KMS-11 (cell line): ENCODE data around the gene CFAP73.
"Not testable (repeated sequence)": the region's sequence is repeated elsewhere in the genome, so short reads cannot be mapped to it uniquely, and the experiment has no call there.

ENCODE experiments used
- H2AFZ ChIP-seq: fragments of 200-600 bp; sonication (generic); 2 replicates; pipeline ENCODE4 v1.6.1; 2016; ENCODE audit warnings: antibody characterized with exemption, mixed run types, low read depth
- H3K27ac ChIP-seq: fragments of 200-600 bp; sonication (generic); 2 replicates; pipeline ENCODE4 v1.6.1; 2016; ENCODE audit warnings: mild to moderate bottlenecking, mixed run types
- H3K27me3 ChIP-seq: fragments of 200-600 bp; sonication (generic); 2 replicates; pipeline ENCODE4 v1.6.1; 2017; ENCODE audit warnings: mild to moderate bottlenecking, low read depth, mixed run types, moderate library complexity; ENCODE audit not compliant: insufficient read depth
- H3K36me3 ChIP-seq: fragments of 200-600 bp; sonication (generic); 2 replicates; pipeline ENCODE4 v1.6.1; 2017; ENCODE audit warnings: mild to moderate bottlenecking, mixed run types; ENCODE audit not compliant: insufficient read depth
- H3K4me1 ChIP-seq: fragments of 200-600 bp; sonication (generic); 2 replicates; pipeline ENCODE4 v1.6.1; 2016; ENCODE audit warnings: mild to moderate bottlenecking, low read depth, mixed run types; ENCODE audit not compliant: poor library complexity, severe bottlenecking
- H3K4me2 ChIP-seq: fragments of 200-600 bp; sonication (generic); 2 replicates; pipeline ENCODE4 v1.7.0; 2016; ENCODE audit warnings: mild to moderate bottlenecking, mixed run types
- H3K4me3 ChIP-seq: fragments of 200-600 bp; sonication (generic); IDR thresholded peaks from 2 replicates; pipeline ENCODE4 v1.6.1; 2017; ENCODE audit warnings: low read depth, low read length, mixed read lengths; ENCODE audit not compliant: insufficient read depth
- H3K79me2 ChIP-seq: fragments of 200-600 bp; sonication (generic); 2 replicates; pipeline ENCODE4 v1.6.1; 2016; ENCODE audit warnings: low read depth, mixed run types; ENCODE audit not compliant: insufficient read depth
- H3K9ac ChIP-seq: fragments of 200-600 bp; sonication (generic); 2 replicates; pipeline ENCODE4 v1.6.1; 2016; ENCODE audit warnings: mild to moderate bottlenecking, mixed run types
- H4K20me1 ChIP-seq: fragments of 200-600 bp; sonication (generic); 2 replicates; pipeline ENCODE4 v1.6.1; 2016; ENCODE audit warnings: mild to moderate bottlenecking, mixed run types; ENCODE audit not compliant: insufficient read depth
- CTCF ChIP-seq: fragments of 200-600 bp; sonication (generic); conservative IDR thresholded peaks from 2 replicates; pipeline ENCODE4 v1.6.1; 2017; ENCODE audit warnings: low read depth, mild to moderate bottlenecking, antibody characterized with exemption, low read length, moderate library complexity, mixed read lengths

The CFAP73 gene

GRCh38 chr12:113116875-113117274 lies 32.6 kb upstream of the CFAP73 start:
- no peaks in the 10 kb centered on the region for H3K27me3 ChIP-seq
- no peaks in the 10 kb centered on the region for H4K20me1 ChIP-seq
- H2AFZ ChIP-seq, result no peak overlapping the region
- no peaks in the 10 kb centered on the region for H3K4me1 ChIP-seq
- H3K36me3 ChIP-seq, result no peaks in the 10 kb centered on the region
- no peak overlapping the region for H3K4me2 ChIP-seq
- H3K4me3 ChIP-seq, result no peak overlapping the region
- no peak overlapping the region for H3K27ac ChIP-seq
- no peak for TF ChIP-seq CTCF
- H3K9ac ChIP-seq, result no peak overlapping the region
- no peaks in the 10 kb centered on the region for H3K79me2 ChIP-seq

DNA sequence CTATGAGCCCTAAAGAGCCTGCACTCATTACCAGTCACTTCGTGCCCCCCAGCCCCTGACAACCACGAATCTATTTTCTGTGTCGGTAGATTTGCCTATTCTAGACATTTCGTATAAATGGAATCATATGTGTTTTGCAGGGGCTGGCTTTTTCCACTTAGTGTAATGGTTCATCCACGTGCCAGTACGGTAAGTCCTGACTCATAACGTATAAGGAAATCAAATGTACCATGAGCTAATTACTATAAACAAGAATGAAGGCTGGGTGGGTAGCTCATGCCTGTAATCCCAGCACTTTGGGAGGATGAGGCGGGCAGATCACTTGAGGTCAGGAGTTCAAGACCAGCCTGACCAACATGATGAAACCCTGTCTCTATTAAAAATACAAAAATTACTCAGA lies 31.8 kb upstream of the CFAP73 start:
- not testable (repeated sequence) for H3K36me3 ChIP-seq, H3K4me1 ChIP-seq, H3K27me3 ChIP-seq, H3K4me3 ChIP-seq, H3K4me2 ChIP-seq, H3K79me2 ChIP-seq, H2AFZ ChIP-seq, H3K27ac ChIP-seq, H4K20me1 ChIP-seq, H3K9ac ChIP-seq

GRCh38 chr12:113118142-113118541 lies 31.4 kb upstream of the CFAP73 start:
- Histone ChIP-seq H3K36me3 (no peaks in the 10 kb centered on the region), H3K4me3 (no peak overlapping the region), H3K4me1 (no peaks in the 10 kb centered on the region), H4K20me1 (no peaks in the 10 kb centered on the region), H3K27me3 (no peaks in the 10 kb centered on the region), H3K27ac (no peak overlapping the region), H3K79me2 (no peaks in the 10 kb centered on the region), H3K9ac (no peak overlapping the region), H2AFZ (no peak overlapping the region), H3K4me2 (no peak overlapping the region)
- TF ChIP-seq CTCF, result no peak

DNA sequence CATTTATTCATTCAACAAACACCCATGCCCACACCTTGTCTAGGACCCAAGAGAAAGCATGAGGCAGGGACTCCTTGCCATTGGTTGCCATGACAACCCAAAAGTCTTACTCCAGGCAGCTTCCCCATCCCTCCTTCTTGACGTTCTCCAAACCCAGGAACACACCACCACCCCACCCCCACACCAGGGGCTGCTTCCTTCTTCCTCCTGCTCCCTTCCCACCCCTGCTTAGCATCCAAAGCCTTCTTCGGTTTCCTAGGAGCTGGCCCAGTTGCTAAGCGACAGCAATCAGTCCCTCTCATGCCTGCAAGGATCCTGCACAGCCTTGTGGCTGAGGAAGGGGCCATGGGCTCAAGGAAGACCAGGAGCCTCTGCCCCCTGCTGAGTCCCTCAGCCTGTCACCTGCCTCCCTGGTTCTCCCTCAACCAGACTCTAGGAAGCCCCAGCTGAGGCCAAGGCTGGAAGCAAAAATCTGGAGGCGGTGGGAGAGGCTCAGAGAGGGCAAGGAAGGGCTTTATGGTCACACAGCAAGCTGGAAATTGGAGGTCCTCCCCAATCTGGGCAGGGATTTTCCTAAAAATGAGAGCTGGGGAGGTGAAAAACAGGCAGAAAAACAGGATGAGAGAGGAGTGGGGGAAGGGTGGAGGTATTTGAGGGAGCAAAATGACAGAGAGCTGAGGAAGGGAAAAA lies 29.4 kb upstream of the CFAP73 start:
- Histone ChIP-seq H3K27ac (no peak overlapping the region), H3K4me3 (no peak overlapping the region), H3K4me2 (no peak overlapping the region), H2AFZ (no peak overlapping the region), H3K36me3 (no peaks in the 10 kb centered on the region), H3K9ac (no peak overlapping the region), H3K27me3 (no peaks in the 10 kb centered on the region), H3K4me1 (no peaks in the 10 kb centered on the region), H4K20me1 (no peaks in the 10 kb centered on the region), H3K79me2 (no peaks in the 10 kb centered on the region)
- TF ChIP-seq CTCF, result no peak

GRCh38 chr12:113120670-113121370 lies 28.7 kb upstream of the CFAP73 start:
- no peak overlapping the region for H3K9ac ChIP-seq

More at GRCh38 chr12:113120670-113121370, 28.7 kb upstream of the CFAP73 start:
- H3K36me3 ChIP-seq, result no peaks in the 10 kb centered on the region
- H3K27me3 ChIP-seq, result no peaks in the 10 kb centered on the region
- no peak overlapping the region for H3K27ac ChIP-seq
- no peak overlapping the region for H2AFZ ChIP-seq
- H4K20me1 ChIP-seq, result no peaks in the 10 kb centered on the region
- H3K4me2 ChIP-seq, result no peak overlapping the region
- H3K4me1 ChIP-seq, result no peaks in the 10 kb centered on the region
- H3K79me2 ChIP-seq, result no peaks in the 10 kb centered on the region
- TF ChIP-seq CTCF, result no peak
- no peak overlapping the region for H3K4me3 ChIP-seq
